ENCODE data around the gene IRF2BPL.

The IRF2BPL gene

DNA sequence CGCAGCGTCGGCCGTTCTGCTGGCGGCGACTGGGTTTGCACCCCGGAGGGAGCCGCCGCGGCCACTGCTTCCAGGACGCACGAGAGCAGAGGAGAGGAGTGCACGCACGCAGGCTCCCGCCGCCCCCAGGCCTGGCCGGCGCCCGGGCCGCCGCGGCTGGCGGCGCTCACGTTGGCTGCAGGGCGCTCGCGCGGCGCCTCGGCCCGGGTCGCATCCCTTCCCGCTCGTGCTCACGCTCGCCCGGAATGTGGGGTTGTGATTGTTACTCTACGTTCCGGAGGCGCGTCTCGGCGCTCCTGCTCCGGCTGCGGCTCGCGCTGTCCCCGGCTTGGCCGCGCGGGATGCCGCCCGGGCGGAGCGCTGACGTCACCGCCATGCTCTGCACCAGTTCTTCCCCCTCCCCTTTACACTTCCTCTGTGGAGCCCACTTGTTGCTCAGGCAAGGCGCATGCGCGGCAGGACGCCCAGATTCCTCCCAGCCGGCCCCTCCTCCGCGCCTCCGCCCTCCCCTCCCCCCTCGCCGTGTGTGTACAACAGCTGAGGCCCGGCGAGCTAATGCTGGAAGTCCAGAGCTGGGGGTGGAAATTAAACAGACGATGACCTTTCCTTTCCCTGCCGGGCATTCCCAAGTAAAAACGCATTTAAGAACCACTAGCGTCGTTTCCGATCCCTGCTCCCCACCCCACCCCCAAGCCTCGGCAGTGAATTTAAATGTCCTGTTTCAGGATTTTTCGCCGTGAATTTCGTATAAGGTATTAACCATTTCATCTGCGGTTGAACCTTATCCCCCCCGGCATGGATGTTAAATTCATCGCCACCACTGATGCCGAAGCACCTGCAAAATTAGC, at the start of gene IRF2BPL:
Gene IRF2BPL (minus strand): TSS at position 325 of the 848 bp plus-strand sequence. CDS start 916 bp downstream, outside the sequence.
- DNase-seq (ENCODE audit: low read depth in 1 of 2, low spot score in 1 of 2): peak; percentile 88 to 90

DNA sequence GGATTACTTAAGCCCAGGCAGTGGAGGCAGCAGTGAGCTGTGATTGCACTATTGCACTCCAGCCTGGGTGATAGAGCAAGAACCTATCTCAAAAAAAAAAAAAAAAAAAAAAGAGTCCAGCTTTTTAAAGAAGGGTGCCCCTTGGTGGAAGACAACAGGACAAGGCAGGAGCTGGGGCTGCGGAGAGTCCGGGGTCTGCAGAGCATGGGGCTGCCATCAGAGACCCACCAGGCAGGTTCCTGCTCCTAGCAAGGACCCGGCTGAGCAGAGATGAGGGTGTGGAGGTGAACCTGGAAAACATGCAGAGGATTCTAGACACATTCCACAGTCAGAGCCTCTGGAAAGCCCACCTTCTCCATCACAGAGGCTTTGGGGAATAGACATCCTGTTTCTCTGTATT, 48.5 kb upstream of the IRF2BPL start:
- DNase-seq (ENCODE audit: low read depth in 1 of 2, low spot score in 1 of 2): no peak

DNA sequence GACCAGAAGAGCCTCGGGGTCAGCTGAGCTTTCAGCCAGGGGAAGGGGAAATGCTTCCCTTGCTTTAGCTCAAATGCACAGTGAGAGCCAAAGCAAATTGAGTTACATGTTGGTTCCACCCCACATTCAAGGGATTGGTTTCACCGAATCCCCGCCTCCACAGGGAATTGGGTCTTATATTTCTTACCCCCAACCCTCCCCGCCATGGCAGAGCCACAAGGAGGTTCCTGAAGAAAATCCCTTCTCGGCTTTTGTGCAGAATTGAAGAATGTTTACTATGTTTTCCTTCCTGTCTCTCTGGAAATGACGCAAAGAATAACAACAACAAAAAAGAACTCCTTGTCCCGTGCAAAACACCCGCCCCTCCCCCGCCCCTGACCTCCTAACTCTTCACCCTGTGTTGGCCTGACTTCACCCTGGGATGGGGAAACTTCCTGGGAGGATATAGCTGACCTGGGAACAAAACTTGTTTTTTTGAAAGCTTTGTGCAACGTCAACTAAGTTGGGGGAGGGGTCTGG, 47.7 kb upstream of the IRF2BPL start:
- no peak for DNase-seq (ENCODE audit: low read depth in 1 of 2, low spot score in 1 of 2)

DNA sequence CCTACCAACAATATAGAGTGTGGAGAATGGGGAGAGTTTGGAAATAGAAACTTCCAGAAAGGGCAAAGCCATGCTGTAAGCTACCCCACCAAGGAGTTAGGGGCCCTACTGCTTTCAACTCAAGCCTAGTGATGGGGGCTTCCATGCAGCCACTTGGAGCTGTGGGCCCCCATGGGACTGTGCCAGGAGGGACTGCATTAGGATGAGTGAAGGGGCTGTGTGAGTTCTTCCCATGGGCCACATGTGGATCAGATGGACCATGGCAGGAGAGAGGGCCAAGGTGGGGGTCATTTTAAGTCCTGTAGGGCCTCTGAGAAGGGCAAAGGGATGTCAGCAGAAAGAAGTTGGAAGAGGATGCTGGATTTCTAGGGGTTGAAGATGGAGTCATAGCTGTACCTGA, 46.5 kb upstream of the IRF2BPL start:
- no peak for DNase-seq (ENCODE audit: low read depth in 1 of 2, low spot score in 1 of 2)

DNA sequence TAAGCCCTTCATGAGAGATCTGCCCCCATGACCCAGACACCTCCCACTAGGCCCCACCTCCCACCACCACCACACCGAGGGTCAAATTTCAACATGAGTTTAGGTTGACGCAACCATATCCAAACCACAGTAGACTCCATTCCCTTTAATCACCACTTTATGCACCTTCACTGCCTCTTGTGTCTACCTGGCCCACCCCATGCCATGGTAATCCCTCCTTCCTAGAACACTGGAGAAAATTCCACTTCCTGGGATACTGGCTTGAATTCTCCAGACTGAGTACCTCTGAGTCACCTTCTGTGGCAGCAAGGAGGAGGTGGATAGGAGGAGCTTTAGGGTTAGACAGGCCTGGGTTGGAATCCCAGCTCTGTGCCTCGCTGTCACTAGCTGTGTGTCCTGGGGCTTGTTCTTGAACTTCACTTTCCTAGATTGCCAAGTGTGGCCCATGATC, 43.5 kb upstream of the IRF2BPL start:
- no peak for DNase-seq (ENCODE audit: low read depth in 1 of 2, low spot score in 1 of 2)

DNA sequence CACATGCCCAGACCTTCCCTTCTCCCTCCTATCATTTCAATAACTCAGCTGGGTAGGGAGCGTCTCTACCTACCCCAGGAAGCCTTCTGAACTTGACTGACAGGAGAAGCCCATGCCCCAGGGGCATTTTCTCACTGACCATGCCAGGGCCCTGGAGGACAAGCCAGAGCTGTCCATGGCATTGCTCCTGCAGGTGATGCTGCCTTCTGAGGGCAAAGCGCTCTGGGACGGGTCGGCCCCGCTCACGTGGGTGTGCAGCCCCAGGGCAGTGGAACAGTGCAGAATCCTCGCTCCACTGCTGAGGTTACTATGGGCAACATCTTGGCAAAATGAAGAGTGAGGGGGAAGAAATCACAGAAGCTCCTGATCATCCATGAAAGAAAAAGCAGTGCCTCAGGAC, 41.0 kb upstream of the IRF2BPL start:
- no peak for DNase-seq (ENCODE audit: low read depth in 1 of 2, low spot score in 1 of 2)

DNA sequence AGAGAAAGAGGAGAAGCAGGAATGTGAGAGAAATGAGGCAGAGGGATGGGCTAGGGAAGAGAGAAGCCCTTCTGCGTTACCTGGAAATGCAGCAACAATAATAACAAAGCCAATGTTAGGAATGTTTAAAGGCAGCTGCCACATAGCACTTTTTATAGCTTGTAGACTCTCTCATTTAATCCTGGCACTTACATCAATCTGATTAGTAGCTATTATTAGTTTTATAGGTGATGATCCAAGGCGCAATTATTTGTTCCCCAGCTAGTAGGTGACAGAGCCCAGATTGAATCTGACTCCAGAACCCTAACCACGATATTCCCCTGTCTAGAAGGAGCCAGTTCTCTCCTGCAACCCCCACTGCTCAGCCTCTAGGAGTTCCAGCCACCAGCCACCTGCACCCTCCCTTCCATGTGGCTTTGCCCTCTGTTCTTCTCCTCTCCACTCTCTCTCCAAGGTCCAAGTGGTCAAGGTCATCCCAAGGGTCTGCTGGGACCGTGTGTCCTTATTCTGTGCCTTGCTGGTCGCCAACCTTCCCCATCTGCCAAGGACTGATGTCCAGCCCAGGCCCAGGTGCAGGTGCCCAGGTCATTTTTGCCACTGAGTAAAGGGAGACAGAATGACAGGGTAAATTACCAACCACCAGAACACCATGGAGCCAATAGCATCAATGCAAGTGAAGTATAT, 40.2 kb upstream of the IRF2BPL start:
- no peak for DNase-seq (ENCODE audit: low read depth in 1 of 2, low spot score in 1 of 2)

DNA sequence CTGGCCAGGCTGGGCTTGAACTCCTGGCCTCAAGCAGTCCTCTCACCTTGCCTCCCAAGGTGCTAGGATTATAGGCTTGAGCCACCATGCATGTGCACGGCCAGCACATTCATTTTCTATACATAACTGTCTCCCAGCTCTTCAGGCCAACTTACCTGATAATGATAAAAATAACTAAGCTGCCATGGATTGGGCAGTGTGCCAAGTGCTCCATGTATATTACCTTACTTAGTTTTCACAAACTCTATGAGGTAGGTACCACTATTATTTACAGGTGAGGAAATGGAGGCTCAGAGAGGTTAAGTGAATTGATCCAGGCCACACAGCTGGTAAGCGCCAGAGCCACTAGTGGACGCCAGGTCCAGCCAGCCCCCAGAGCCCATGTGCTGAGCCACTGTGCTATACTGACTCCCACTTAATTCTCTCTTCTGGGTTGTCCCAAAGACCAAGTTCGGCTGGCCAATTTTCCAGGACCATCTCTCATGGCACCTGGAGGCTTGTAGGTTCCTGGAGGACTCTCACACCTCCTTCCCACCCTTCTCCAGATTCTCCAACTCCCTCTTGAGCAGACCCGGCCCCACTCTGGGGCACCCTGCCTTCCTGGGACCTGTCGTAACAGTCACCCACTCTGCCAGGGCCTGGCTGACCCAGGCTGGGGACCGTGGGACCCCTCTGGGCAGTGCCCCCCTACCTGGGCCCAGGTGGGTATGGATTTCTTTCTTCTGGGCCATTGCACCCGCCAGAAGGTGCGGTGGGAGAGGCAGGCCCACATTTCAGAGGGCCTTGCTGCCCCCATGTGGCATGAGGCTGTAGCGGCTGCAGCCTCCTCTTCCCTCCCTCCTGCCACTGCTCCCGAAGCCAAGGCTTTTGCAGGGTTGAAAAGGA, 39.4 kb upstream of the IRF2BPL start:
- DNase-seq (ENCODE audit: low read depth in 1 of 2, low spot score in 1 of 2): peak; percentile 24 to 29

DNA sequence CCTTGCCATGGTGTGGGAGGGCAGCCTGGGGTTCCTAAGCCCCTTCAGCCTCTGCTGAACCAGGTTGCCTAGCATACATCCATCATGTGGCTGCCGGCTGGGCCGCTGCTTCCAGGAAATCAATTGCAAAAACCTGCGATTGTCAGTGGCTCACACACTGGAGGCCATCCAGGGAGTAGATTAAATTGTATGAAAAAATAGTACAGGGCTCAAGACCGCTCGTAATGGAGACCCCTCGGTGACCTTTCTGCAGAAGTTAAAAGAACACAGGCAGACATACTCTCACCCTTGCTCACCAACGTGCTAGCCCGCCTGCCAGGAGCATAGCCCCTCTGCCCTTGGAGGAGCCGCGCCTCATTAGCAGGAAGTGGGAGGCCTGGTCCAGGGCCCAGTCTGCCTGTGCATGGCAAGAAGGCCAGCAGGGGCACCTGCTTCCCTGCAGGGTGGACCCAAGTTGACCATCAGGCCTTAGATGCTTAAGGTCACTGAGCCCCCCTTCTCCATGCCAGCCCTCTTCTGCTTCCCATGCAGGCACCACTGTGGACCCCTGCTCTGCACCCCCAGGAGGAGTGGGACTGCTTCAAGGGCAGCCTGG, 38.2 kb upstream of the IRF2BPL start:
- no peak for DNase-seq (ENCODE audit: low read depth in 1 of 2, low spot score in 1 of 2)

DNA sequence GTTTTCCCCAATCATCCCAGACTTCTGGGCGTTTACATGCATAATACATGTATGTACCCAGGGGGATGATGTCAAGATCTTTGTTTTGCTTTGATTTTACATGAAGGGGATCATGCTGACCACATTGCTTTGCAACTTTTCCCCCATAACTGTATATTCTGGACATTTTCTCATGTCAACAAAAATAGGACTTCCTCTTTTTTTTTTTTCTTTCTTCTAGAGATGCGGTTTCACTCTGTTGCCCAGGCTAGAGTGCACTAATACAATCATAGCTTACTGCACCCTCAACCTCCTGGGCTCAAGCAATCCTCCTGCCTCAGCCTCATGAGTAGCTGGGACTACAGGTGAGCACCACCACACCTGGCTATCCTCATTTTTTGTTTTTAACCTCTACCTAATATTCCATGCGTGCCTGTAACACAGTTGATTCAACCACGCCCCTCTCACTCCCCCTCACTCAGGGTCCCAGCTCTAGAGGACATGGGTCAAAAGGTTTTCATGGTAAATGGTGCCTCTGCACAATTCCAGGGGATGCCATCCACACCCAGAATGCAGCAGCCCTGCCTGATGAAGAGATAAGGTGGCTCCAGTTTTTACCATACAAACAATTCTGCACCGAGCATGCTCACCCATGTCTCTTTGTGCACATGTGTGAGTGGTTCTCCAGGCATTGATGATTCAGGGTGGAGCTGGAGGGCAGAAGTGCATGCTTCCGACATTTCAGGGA, 37.5 kb upstream of the IRF2BPL start:
- no peak for DNase-seq (ENCODE audit: low read depth in 1 of 2, low spot score in 1 of 2)

DNA sequence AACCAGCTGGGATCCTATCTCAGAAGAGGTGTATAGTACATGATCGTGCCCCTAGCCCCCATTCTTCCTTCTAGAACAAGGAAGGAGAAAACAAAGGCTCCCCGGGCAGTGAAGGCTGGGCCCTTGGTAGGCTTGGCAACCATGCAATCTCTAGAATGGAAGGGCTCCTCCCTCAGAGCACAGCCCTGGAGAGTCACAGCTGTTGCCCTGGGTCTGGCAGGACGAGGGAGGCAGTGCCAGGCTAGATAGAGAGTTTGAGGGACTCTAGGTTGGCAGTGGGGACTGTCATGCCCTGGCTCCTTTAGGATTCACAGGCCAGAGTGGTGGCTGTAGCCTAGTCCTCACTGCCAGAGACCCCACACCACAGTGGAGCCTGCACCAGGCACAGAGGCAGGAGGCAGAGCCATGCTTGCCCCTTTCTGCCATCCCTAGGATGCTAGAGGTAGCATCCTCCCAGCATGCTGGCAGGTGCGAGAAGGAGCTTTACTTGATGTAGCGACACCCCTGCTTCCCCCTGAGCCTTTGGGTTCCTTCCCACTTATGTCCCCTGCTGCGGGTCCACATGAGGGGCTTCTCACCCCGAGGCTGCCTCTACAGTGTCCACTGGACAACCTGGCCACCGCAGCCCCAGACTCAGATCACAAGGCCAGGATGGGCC, 36.1 kb upstream of the IRF2BPL start:
- no peak for DNase-seq (ENCODE audit: low read depth in 1 of 2, low spot score in 1 of 2)

DNA sequence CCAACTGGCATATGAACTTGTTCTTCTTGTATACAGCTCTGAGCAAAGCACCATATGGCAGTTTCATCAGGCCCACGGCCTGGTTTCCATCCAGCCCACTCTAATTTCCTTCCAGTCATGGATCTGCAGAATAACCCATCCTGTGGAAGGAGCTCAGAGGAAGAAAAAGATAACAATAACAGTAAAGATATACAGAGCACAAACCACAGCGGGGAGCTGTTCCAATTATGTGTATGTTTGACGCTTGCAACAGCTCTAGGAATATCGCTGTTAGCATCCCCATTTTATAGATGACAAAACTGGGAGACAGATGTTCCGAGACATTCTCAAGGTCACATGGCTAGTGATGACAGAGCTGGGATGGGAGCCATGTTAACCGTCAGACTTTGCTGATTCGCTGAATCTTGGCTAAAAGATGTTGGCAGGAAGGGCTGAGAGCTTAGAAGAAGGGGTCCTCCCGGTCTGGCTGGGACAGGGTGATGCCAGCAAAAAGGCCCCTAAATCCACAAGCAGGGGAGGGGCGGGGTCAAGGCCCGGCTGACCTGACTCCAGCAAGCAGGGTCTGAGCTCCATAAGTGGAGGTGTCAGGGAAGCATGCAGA, 35.2 kb upstream of the IRF2BPL start:
- DNase-seq (ENCODE audit: low read depth in 1 of 2, low spot score in 1 of 2): no peak

DNA sequence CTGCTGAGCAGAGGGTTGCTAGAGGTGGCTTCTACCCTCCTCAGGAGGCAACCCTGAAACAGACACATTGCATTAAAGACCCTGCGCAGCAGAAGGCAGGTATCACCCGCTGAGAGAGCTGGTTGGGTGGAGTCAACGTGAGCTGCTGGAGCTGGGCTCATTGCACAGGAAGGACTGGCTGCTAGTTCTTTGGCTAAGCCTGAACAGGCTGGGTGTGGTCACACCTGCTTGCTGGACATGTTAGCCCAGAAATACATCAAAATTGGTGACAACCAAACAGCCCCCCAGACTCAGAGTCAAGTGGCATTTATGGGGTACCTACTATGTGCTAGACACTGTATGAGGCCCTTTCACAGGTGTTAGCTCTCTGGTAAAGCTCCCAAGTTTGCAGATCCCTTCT, 33.8 kb upstream of the IRF2BPL start:
- DNase-seq (ENCODE audit: low read depth in 1 of 2, low spot score in 1 of 2): no peak

DNA sequence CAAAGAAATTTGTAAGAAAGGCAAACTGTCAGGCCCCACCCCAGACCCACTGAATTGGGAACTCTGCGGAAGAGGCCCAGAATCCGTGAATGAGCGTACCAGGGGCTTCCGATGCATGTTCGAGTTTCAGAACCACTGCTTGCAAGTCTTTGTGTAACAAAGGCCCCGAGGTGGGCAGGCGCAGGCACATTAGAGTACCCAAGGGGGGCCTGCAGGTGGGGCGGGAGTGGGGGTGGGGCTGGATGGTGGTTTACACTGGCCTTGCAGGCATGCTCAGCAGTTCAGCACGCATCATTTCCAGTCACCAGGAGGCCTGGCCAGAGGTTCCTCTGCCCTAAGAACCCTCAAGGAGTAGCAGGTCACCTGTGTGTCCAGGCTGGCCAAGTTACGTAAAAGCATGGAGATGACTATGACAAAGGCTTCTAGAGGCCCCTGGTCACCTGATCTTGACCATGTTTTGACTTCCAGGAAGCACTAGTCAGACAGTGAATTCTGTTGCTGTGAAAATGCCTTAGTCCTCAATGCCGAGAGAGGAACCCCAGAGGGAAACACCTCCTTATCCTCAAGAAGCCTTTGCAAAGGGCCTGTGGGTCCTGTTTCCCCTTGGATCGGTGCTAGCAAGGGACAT, 33.2 kb upstream of the IRF2BPL start:
- DNase-seq (ENCODE audit: low read depth in 1 of 2, low spot score in 1 of 2): no peak

DNA sequence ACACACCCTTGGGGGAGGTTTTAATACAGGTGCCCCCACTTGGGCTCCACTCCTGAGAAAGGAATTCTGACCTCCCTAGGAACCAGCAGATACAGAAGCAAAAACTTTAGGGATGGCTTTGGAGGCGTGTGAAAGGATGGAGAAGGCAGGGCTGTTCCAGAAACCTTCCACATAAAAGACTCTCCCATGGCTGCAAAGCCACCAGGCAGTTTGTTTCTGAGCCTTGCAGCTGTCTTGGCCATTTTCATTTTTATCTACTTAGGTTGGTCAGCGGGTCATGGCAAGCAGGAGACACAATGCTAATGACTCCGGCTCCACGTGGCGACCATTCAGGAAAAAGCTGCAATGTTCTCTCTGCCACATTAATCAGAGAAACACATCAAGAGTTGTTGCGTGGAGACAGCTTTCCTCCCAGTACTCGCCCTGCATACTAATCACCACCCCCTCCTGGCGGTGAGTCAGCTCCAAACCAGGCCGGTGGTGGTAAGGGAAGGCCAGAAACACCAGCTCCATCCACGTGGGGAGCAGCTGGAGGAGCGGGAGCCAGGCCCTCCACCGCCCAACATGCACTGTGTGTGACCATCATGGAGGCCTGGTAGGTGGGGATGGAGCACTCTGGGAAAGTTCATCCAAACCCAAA, 30.9 kb upstream of the IRF2BPL start:
- no peak for DNase-seq (ENCODE audit: low read depth in 1 of 2, low spot score in 1 of 2)

DNA sequence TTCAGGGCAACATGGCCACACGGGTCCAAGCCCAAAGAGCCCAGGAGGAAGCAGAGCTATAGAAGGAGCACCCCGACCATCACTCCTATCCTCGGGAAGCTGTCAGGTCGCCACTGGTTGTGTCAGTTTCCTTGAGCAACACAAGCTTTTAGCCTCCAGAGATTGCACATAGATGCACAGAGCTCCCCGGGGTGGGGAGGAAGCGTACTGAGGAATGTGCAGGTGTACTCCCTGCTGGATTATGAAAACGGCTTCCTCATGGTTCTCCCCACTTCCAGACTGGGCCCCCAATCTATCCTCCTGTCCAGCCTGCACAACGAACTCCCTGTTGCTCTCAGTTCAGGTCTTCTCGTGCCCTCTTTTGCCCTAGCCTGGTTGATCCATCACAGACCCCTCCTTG, 30.3 kb upstream of the IRF2BPL start:
- DNase-seq (ENCODE audit: low read depth in 1 of 2, low spot score in 1 of 2): no peak

DNA sequence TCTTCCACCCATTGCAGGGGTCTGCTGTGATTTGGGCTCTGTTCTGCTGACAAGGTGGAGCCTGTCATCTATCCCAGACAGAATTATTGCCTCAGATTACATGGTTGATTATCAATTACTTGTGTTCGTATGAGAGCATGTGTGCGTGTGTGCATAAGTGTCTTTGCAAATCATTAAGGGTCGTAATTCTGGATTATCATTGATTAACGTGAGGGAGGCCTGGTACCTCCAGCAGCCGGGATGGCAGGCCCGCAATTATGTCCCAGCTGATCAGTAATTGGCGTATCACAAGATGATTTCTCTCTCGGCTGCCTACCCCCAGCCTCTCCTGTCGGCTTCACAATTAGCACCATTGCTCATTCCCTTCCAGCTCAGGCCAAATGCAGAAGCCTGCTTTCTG, 29.6 kb upstream of the IRF2BPL start:
- no peak for DNase-seq (ENCODE audit: low read depth in 1 of 2, low spot score in 1 of 2)

DNA sequence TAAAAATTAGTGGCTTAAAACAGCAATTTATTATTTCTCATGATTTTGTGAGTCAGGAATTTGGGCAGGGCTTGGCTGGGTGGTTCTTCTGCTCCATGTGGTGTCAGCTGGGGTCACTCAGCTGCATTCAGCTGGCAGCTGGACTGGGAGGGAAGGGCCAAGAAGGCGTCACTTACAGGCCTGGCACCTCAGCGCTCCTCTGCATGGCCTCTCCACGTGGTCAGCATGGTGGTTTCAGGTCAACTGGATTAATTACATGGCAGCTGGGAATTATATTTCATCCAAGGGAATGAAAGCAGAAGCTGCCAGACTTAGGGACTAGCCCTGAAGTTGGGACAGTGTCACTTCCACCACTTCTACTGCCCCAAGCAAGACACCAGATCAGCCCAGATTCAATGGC, 27.5 kb upstream of the IRF2BPL start:
- DNase-seq (ENCODE audit: low read depth in 1 of 2, low spot score in 1 of 2): no peak

Measured in activated T-helper 1 cell treated with anti-CD3 and anti-CD28 coated beads, Interleukin-2, amount 50 U/mL, for 16 hours (primary cell).